IMR-90 (cell line): ENCODE measurements around the gene ASF1B. TPM values are rescaled to one million over a fixed set of nuclear protein-coding genes. Genes with fewer than 3 reads are reported as not detected.

Source experiments
- ATAC-seq: fragments of 200-7000 bp; cut with Tn5 transposase; 2 replicates; pipeline ENCODE4 v1.9.1; 2020; ENCODE audit warnings: low read depth, mild to moderate bottlenecking, moderate library complexity
- BruUV-seq: library from RNA; stranded (reverse); fragments of 400-500 nt; replicated peaks from 2 replicates; lab custom pipeline; 2021; lab: Mats Ljungman, UMichigan
- CTCF ChIA-PET: fragments of 300-600 bp; formaldehyde crosslinking; extraction: SDS; loops from one replicate; lab custom pipeline; 2021; ENCODE audit warnings: antibody characterized with exemption; lab: Yijun Ruan, JAX
- POLR2A ChIA-PET: fragments of 300-600 bp; sonication (Branson Sonifier 250); formaldehyde crosslinking; loops from one replicate; lab custom pipeline; 2022; ENCODE audit warnings: antibody characterized with exemption; ENCODE audit not compliant: unreplicated experiment; lab: Charles Lee
- DNase-seq: peaks from one replicate; pipeline ENCODE4 v3.0.0; 2013
- H2AFZ ChIP-seq: replicated peaks from 2 replicates; pipeline ENCODE3; 2013; ENCODE audit warnings: low read length, mild to moderate bottlenecking; ENCODE audit not compliant: poor library complexity
- H2AK5ac ChIP-seq: 2 replicates; pipeline ENCODE4 v1.6.1; 2013; ENCODE audit warnings: low read depth, low read length, inconsistent platforms
- H2AK9ac ChIP-seq: replicated peaks from 2 replicates; pipeline ENCODE3; 2013; ENCODE audit warnings: mild to moderate bottlenecking, low read depth, low read length, moderate library complexity; ENCODE audit not compliant: poor library complexity
- H2BK120ac ChIP-seq: 2 replicates; pipeline ENCODE4 v1.6.1; 2013; ENCODE audit warnings: low read depth, low read length, inconsistent platforms
- H2BK15ac ChIP-seq: 3 replicates; pipeline ENCODE4 v1.6.1; 2013; ENCODE audit warnings: low read depth, low read length, inconsistent platforms
- H2BK20ac ChIP-seq: 2 replicates; pipeline ENCODE4 v1.6.1; 2013; ENCODE audit warnings: low read depth, mild to moderate bottlenecking, inconsistent platforms, low read length, moderate library complexity
- H2BK5ac ChIP-seq: 2 replicates; pipeline ENCODE4 v1.6.1; 2013; ENCODE audit warnings: mild to moderate bottlenecking, low read depth, low read length, inconsistent platforms; ENCODE audit not compliant: poor library complexity, severe bottlenecking
- H3K14ac ChIP-seq: replicated peaks from 2 replicates; pipeline ENCODE4 v1.6.1; 2013; ENCODE audit warnings: low read depth, low read length, inconsistent platforms
- H3K18ac ChIP-seq: 2 replicates; pipeline ENCODE4 v1.6.1; 2013; ENCODE audit warnings: low read depth, low read length, control low read depth
- H3K23ac ChIP-seq: 2 replicates; pipeline ENCODE4 v1.6.1; 2013; ENCODE audit warnings: low read depth, low read length, inconsistent platforms
- H3K27ac ChIP-seq: 2 replicates; pipeline ENCODE4 v1.5.1; 2013; ENCODE audit warnings: mild to moderate bottlenecking, control low read depth, low read length; ENCODE audit not compliant: insufficient read depth
- H3K27me3 ChIP-seq: 2 replicates; pipeline ENCODE4 v1.6.1; 2013; ENCODE audit warnings: low read length; ENCODE audit not compliant: control insufficient read depth, insufficient read depth
- H3K36me3 ChIP-seq: 2 replicates; pipeline ENCODE4 v1.6.1; 2013; ENCODE audit warnings: low read length, mixed read lengths; ENCODE audit not compliant: control insufficient read depth, insufficient read depth
- H3K4ac ChIP-seq: 2 replicates; pipeline ENCODE4 v1.6.1; 2013; ENCODE audit warnings: low read depth, low read length, inconsistent platforms
- H3K4me1 ChIP-seq: 2 replicates; pipeline ENCODE4 v1.6.1; 2013; ENCODE audit warnings: low read length, mixed read lengths; ENCODE audit not compliant: control insufficient read depth, insufficient read depth
- H3K4me2 ChIP-seq: 2 replicates; pipeline ENCODE4 v1.6.1; 2013; ENCODE audit warnings: low read depth, mild to moderate bottlenecking, control low read depth, low read length, moderate library complexity
- H3K4me3 ChIP-seq: 2 replicates; pipeline ENCODE4 v1.5.1; 2013; ENCODE audit warnings: low read depth, mild to moderate bottlenecking, control low read depth, low read length, moderate library complexity; ENCODE audit not compliant: insufficient read depth
- H3K56ac ChIP-seq: 2 replicates; pipeline ENCODE4 v1.6.1; 2013; ENCODE audit warnings: low read length, inconsistent platforms; ENCODE audit not compliant: insufficient read depth; ENCODE audit errors: extremely low read depth
- H3K79me1 ChIP-seq, 2 experiments: 2 replicates each; pipeline ENCODE4 v1.6.1; 2013; ENCODE audit warnings: low read length in 2 of 2, inconsistent platforms in 1 of 2, low read depth in 1 of 2
- H3K9ac ChIP-seq: 2 replicates; pipeline ENCODE4 v1.6.1; 2013; ENCODE audit warnings: low read depth, low read length, control low read depth
- H3K9me1 ChIP-seq: 2 replicates; pipeline ENCODE4 v1.6.1; 2013; ENCODE audit warnings: low read length, inconsistent platforms; ENCODE audit not compliant: insufficient read depth
- H3K9me3 ChIP-seq: 2 replicates; pipeline ENCODE4 v1.6.1; 2013; ENCODE audit warnings: low read length; ENCODE audit not compliant: control insufficient read depth, insufficient read depth
- H4K20me1 ChIP-seq: 2 replicates; pipeline ENCODE4 v1.6.1; 2013; ENCODE audit warnings: low read length, inconsistent platforms; ENCODE audit not compliant: insufficient read depth
- H4K5ac ChIP-seq: 2 replicates; pipeline ENCODE4 v1.6.1; 2013; ENCODE audit warnings: mild to moderate bottlenecking, low read depth, low read length, control low read depth
- H4K8ac ChIP-seq, 2 experiments: 2 replicates each; pipeline ENCODE4 v1.6.1; 2013; ENCODE audit warnings: low read depth in 2 of 2, low read length in 2 of 2, control low read depth in 1 of 2, inconsistent platforms in 1 of 2
- H4K91ac ChIP-seq: 2 replicates; pipeline ENCODE4 v1.6.1; 2013; ENCODE audit warnings: low read depth, low read length, inconsistent platforms; ENCODE audit not compliant: insufficient read depth
- BHLHE40 ChIP-seq: fragments of 150-350 bp; IDR thresholded peaks from 2 replicates; pipeline ENCODE4 v1.6.1; 2016; ENCODE audit warnings: mild to moderate bottlenecking, low read depth, low read length
- CEBPB ChIP-seq: IDR thresholded peaks from 2 replicates; pipeline ENCODE4 v1.6.1; 2012; ENCODE audit warnings: low read depth, low read length, improper control_type of control experiment
- CHD1 ChIP-seq: IDR thresholded peaks from 2 replicates; pipeline ENCODE4 v1.6.1; 2012; ENCODE audit warnings: low read depth, low read length, improper control_type of control experiment
- FOS ChIP-seq: fragments of 150-350 bp; IDR thresholded peaks from 2 replicates; pipeline ENCODE4 v1.6.1; 2016; ENCODE audit warnings: low read depth, low read length
- MAFK ChIP-seq: IDR thresholded peaks from 2 replicates; pipeline ENCODE4 v1.6.1; 2012; ENCODE audit warnings: low read depth, low read length, improper control_type of control experiment
- MAZ ChIP-seq: IDR thresholded peaks from 2 replicates; pipeline ENCODE4 v1.6.1; 2012; ENCODE audit warnings: low read depth, mild to moderate bottlenecking, low read length, improper control_type of control experiment, moderate library complexity, borderline replicate concordance
- MXI1 ChIP-seq: IDR thresholded peaks from 2 replicates; pipeline ENCODE4 v1.6.1; 2012; ENCODE audit warnings: low read depth, mild to moderate bottlenecking, low read length, moderate library complexity, borderline replicate concordance
- NFE2L2 ChIP-seq: fragments of 150-350 bp; IDR thresholded peaks from 2 replicates; pipeline ENCODE4 v1.6.1; 2016; ENCODE audit warnings: low read depth, mild to moderate bottlenecking, low read length
- POLR2A ChIP-seq: IDR thresholded peaks from 2 replicates; pipeline ENCODE4 v1.6.1; 2012; ENCODE audit warnings: mild to moderate bottlenecking, low read depth, low read length
- RAD21 ChIP-seq: IDR thresholded peaks from 2 replicates; pipeline ENCODE4 v1.6.1; 2012; ENCODE audit warnings: low read length, improper control_type of control experiment
- RCOR1 ChIP-seq: IDR thresholded peaks from 2 replicates; pipeline ENCODE4 v1.6.1; 2012; ENCODE audit warnings: mild to moderate bottlenecking, low read length, improper control_type of control experiment; ENCODE audit not compliant: insufficient replicate concordance
- RFX5 ChIP-seq: IDR thresholded peaks from 2 replicates; pipeline ENCODE4 v1.8.0; 2012; ENCODE audit warnings: low read depth, mild to moderate bottlenecking, low read length, moderate library complexity
- SMC3 ChIP-seq: fragments of 150-350 bp; IDR thresholded peaks from 2 replicates; pipeline ENCODE4 v1.6.1; 2016; ENCODE audit warnings: low read depth, mild to moderate bottlenecking, antibody characterized with exemption, low read length, moderate library complexity
- USF2 ChIP-seq: fragments of 150-350 bp; IDR thresholded peaks from 2 replicates; pipeline ENCODE4 v1.6.1; 2017; ENCODE audit warnings: mild to moderate bottlenecking, antibody characterized with exemption, low read length, low read depth
- WGBS, 2 experiments: methylation state at CpG; one replicate each; pipeline versions ENCODE4 v1.1.5 to v1.1.7; 2013; ENCODE audit warnings: missing lambda C conversion rate in 2 of 2; ENCODE audit not compliant: insufficient read length in 1 of 2; ENCODE audit errors: extremely low coverage in 2 of 2; 5-methylcytosine and 5-hydroxymethylcytosine counted together
- dilution Hi-C: fragments of 300-500 bp; cut with HindIII; formaldehyde crosslinking; loops from one replicate; pipeline ENCODE4 v1.14.3; 2018; ENCODE audit warnings: low sequenced_read_pairs; ENCODE audit not compliant: unreplicated experiment
- in situ Hi-C: fragments of 300-500 bp; cut with MboI; formaldehyde crosslinking; loops from 3 replicates; pipeline ENCODE4 v1.14.3; 2019; ENCODE audit warnings: low sequenced_read_pairs, inconsistent platforms, mixed read lengths
- intact Hi-C: fragments of 100-400 bp; cut with micrococcal nuclease; formaldehyde crosslinking; loops from 2 replicates; pipeline ENCODE4 v1.10.0; 2022
- polyA plus RNA-seq, 3 experiments: library from polyadenylated mRNA; depleted of rRNA; stranded (reverse); fragments of >200 nt; gene quantifications; 2 replicates each; pipeline ENCODE4 v1.2.3, GENCODE V29; 2012; ENCODE audit warnings: low replicate concordance in 1 of 3
- total RNA-seq: library from RNA; depleted of rRNA; stranded (reverse); fragments of >200 nt; gene quantifications from 2 replicates; pipeline ENCODE4 v1.2.3, GENCODE V29; 2012
- TF ChIP-seq, protein P1 (sequence below): conservative IDR thresholded peaks from 2 replicates; pipeline ENCODE4 v1.5.1; 2012; ENCODE audit warnings: mild to moderate bottlenecking, low read depth, low read length, improper control_type of control experiment
- TF ChIP-seq, protein P2 (sequence below): fragments of 150-350 bp; IDR thresholded peaks from 2 replicates; pipeline ENCODE4 v1.6.1; 2016; ENCODE audit warnings: low read depth, mild to moderate bottlenecking, low read length, moderate library complexity, borderline replicate concordance

ASF1B gene
- total and polyA plus RNA-seq, 2 of the 4 experiments (the other 2 are of a cell fraction): 10.4 to 12.1 TPM

DNA sequence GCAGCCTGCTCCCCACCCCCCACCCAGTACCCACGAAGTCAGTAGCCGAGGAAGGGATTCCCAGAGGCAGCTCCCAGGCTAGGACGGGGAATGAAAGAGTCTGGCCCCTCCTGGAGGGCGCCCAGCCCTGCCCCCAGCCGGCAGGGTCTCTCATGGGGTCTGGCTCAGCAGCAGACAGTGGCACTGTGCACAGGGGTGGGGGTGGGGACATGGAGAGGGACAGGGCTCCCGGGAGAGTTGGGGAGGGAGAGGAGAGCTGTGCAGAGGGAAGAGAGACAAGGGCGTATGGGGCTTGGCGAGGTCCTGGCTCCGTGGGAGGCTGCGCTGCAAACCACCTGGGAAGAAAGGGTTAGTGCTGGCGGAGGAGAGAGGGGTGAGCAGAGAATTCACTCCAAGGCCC, 27.7 kb upstream of the ASF1B start:
- 80% methylated on average over 2 of the region's 11 CpGs; no CpG with 5 or more reads in 1 of the 2 experiments for WGBS, 2 experiments
- Histone ChIP-seq H3K9me3 (no peaks in the 10 kb centered on the region), H4K8ac (no peak overlapping the region), H3K14ac (no peak overlapping the region), H2BK120ac (no peak overlapping the region), H2BK5ac (no peak overlapping the region), H2AFZ (no peak overlapping the region), H3K4me2 (no peak overlapping the region), H2AK9ac (no peak overlapping the region), H3K27me3 (peaks cover 3% of the 10 kb centered on the region; the same call in 1 of the 2 replicates), H2AK5ac (no peak overlapping the region), H3K36me3 (peaks cover 2% of the 10 kb centered on the region; the same call in 1 of the 2 replicates), H3K56ac (no peak overlapping the region), H3K4ac (no peak overlapping the region), H3K79me1 (no peaks in the 10 kb centered on the region), H3K4me1 (no peaks in the 10 kb centered on the region; the same call in 1 of the 2 replicates), H3K9ac (no peak overlapping the region), H3K9me1 (no peaks in the 10 kb centered on the region), H2BK15ac (no peak overlapping the region), H4K91ac (no peak overlapping the region), H4K5ac (no peak overlapping the region), H4K20me1 (no peaks in the 10 kb centered on the region), H2BK20ac (no peak overlapping the region), H3K23ac (no peak overlapping the region), H3K18ac (no peak overlapping the region), H3K27ac (no peak overlapping the region), H3K4me3 (no peak overlapping the region)
- no peak for ATAC-seq
- ChIA-PET POLR2A (no interaction called here), CTCF (no interaction called here)
- TF ChIP-seq RFX5: no peak
- no peak for TF ChIP-seq MXI1
- TF ChIP-seq, protein P1, sequence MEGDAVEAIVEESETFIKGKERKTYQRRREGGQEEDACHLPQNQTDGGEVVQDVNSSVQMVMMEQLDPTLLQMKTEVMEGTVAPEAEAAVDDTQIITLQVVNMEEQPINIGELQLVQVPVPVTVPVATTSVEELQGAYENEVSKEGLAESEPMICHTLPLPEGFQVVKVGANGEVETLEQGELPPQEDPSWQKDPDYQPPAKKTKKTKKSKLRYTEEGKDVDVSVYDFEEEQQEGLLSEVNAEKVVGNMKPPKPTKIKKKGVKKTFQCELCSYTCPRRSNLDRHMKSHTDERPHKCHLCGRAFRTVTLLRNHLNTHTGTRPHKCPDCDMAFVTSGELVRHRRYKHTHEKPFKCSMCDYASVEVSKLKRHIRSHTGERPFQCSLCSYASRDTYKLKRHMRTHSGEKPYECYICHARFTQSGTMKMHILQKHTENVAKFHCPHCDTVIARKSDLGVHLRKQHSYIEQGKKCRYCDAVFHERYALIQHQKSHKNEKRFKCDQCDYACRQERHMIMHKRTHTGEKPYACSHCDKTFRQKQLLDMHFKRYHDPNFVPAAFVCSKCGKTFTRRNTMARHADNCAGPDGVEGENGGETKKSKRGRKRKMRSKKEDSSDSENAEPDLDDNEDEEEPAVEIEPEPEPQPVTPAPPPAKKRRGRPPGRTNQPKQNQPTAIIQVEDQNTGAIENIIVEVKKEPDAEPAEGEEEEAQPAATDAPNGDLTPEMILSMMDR: no peak
- no peak for TF ChIP-seq MAFK
- no peak for TF ChIP-seq RAD21
- TF ChIP-seq POLR2A: no peak
- no peak for TF ChIP-seq RCOR1
- no peak for TF ChIP-seq CEBPB
- TF ChIP-seq BHLHE40: no peak
- no peak for TF ChIP-seq SMC3
- TF ChIP-seq NFE2L2: no peak
- no peak for TF ChIP-seq USF2
- TF ChIP-seq FOS: no peak
- no peak for TF ChIP-seq CHD1
- TF ChIP-seq, protein P2, sequence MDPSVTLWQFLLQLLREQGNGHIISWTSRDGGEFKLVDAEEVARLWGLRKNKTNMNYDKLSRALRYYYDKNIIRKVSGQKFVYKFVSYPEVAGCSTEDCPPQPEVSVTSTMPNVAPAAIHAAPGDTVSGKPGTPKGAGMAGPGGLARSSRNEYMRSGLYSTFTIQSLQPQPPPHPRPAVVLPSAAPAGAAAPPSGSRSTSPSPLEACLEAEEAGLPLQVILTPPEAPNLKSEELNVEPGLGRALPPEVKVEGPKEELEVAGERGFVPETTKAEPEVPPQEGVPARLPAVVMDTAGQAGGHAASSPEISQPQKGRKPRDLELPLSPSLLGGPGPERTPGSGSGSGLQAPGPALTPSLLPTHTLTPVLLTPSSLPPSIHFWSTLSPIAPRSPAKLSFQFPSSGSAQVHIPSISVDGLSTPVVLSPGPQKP: no peak
- no peak for TF ChIP-seq MAZ
- in situ Hi-C loops: no loop called here
- dilution Hi-C loops: no loop called here
- BruUV-seq: no TSS peak
- DNase-seq: no peak
- intact Hi-C loops: no loop called here
